HG02623 (cell line): ENCODE results near the gene CCL5.

Experiments
- ATAC-seq: cut with Tn5 transposase; IDR thresholded peaks from one replicate; pipeline ENCODE4 v1.9.1; 2021; ENCODE audit warnings: moderate library complexity; ENCODE audit not compliant: unreplicated experiment

Gene CCL5

GRCh38 chr17:35879773-35880654 is at the start of gene CCL5:
Gene CCL5 (minus strand): TSS chr17:35880360.
- peak; percentile 81 for ATAC-seq

- ATAC-seq: no peak
Measured at GRCh38 chr17:35927714-35928113, 47.6 kb upstream of the CCL5 start.

GRCh38 chr17:35923609-35924114 is 43.5 kb upstream of the CCL5 start:
- ATAC-seq: no peak

- ATAC-seq: no peak
Measured at GRCh38 chr17:35920229-35920628, 40.1 kb upstream of the CCL5 start.

- ATAC-seq: no peak
Measured at GRCh38 chr17:35918665-35919064, 38.5 kb upstream of the CCL5 start.

GRCh38 chr17:35917519-35918213 is 37.5 kb upstream of the CCL5 start:
- no peak for ATAC-seq

- no peak for ATAC-seq
Measured at GRCh38 chr17:35915153-35915964, 35.2 kb upstream of the CCL5 start.

GRCh38 chr17:35914354-35914753 is 34.2 kb upstream of the CCL5 start:
- no peak for ATAC-seq

GRCh38 chr17:35913609-35914008 is 33.4 kb upstream of the CCL5 start:
- no peak for ATAC-seq

GRCh38 chr17:35912942-35913341 is 32.8 kb upstream of the CCL5 start:
- ATAC-seq: no peak

GRCh38 chr17:35912339-35912912 is 32.3 kb upstream of the CCL5 start:
- no peak for ATAC-seq

- no peak for ATAC-seq
Measured at GRCh38 chr17:35909408-35909807, 29.2 kb upstream of the CCL5 start.

GRCh38 chr17:35907691-35908090 is 27.5 kb upstream of the CCL5 start:
- no peak for ATAC-seq

GRCh38 chr17:35906926-35907637 is 26.9 kb upstream of the CCL5 start:
- ATAC-seq: no peak

- ATAC-seq: no peak
Measured at GRCh38 chr17:35906191-35906925, 26.2 kb upstream of the CCL5 start.

GRCh38 chr17:35903451-35903850 is 23.3 kb upstream of the CCL5 start:
- no peak for ATAC-seq

GRCh38 chr17:35901631-35902175 is 21.5 kb upstream of the CCL5 start:
- ATAC-seq: no peak

GRCh38 chr17:35900708-35901480 is 20.7 kb upstream of the CCL5 start:
- ATAC-seq: no peak
